Fibroblast of skin of abdomen (primary cell): ENCODE data around the gene GJD3.

Experiments used
- DNase-seq: peaks from one replicate; pipeline ENCODE4 v3.0.0-alpha.2; 2013

The GJD3 gene

GRCh38 chr17:40340327-40340726, 24.2 kb downstream of the GJD3 start:
- DNase-seq, result no peak

- DNase-seq, result no peak
Observed at GRCh38 chr17:40338941-40339649, 25.4 kb downstream of the GJD3 start.

GRCh38 chr17:40338058-40338457, 26.5 kb downstream of the GJD3 start:
- no peak for DNase-seq

- DNase-seq, result no peak
Observed at GRCh38 chr17:40337351-40337750, 27.2 kb downstream of the GJD3 start.

- DNase-seq, result no peak
Observed at GRCh38 chr17:40335620-40336019, 28.9 kb downstream of the GJD3 start.

- no peak for DNase-seq
Observed at GRCh38 chr17:40333781-40334448, 30.6 kb downstream of the GJD3 start.

- no peak for DNase-seq
Observed at GRCh38 chr17:40331743-40332641, 32.5 kb downstream of the GJD3 start.

GRCh38 chr17:40330850-40331470, 33.6 kb downstream of the GJD3 start:
- no peak for DNase-seq

- no peak for DNase-seq
Observed at GRCh38 chr17:40329839-40330794, 34.4 kb downstream of the GJD3 start.

- no peak for DNase-seq
Observed at GRCh38 chr17:40328386-40328766, 36.2 kb downstream of the GJD3 start.

GRCh38 chr17:40327735-40328385, 36.7 kb downstream of the GJD3 start:
- no peak for DNase-seq

GRCh38 chr17:40327244-40327729, 37.2 kb downstream of the GJD3 start:
- no peak for DNase-seq

GRCh38 chr17:40326832-40327199, 37.7 kb downstream of the GJD3 start:
- DNase-seq, result no peak

- DNase-seq, result no peak
Observed at GRCh38 chr17:40326014-40326831, 38.3 kb downstream of the GJD3 start.

- DNase-seq, result no peak
Observed at GRCh38 chr17:40325156-40326013, 39.2 kb downstream of the GJD3 start.

- peak; percentile 61 for DNase-seq
Observed at GRCh38 chr17:40323391-40324381, 40.9 kb downstream of the GJD3 start.
